ENCODE data around the gene SH3RF2.
"Not testable (repeated sequence)": the region's sequence is repeated elsewhere in the genome, so short reads cannot be mapped to it uniquely, and the experiment has no call there.

Gene SH3RF2

DNA sequence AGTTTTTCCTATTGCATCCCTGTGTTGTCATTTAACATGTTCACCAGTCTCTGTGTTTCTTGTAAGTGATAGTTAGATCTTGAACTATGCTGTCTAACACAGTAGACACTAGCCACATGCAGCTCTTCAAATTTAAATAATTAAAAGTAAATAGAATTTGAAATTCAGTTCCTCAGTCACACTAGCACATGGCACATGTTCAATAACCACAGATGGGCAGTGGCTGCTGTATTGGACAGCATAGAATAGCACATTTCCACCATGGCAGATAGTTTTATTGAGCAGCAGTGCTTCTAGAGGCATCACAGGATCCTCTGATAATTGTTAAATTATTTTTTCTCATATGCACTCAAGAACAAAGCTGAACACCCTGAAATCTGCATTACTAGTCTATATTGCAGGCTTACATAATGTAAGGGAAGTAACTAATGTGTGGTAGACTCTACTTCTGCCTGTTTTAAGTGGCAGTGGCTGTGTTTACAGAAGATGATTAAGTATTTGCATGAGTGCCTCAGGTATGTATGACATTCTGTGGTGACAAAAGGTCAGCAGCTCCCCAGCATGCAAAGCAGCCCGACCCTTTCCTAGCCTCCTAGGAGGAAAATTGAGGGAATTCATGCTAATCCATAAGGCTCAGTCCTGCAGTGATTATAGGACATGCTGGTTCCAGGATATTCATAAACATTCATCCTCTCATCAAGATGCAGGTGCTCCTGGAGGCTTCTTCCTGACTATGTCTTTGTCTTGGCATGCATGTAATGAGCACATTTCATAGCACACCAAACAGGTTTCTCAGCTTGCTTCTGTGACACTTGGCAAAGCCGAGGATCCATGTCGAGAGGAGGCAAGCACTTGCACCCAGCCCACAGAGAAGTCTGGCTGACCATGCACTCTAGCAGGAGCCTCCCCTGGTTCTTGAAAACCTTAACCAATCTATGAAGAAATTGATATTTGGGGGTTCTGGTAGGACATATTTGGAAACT, 45.5 kb downstream of the SH3RF2 start:
- DNase-seq, result no peak

DNA sequence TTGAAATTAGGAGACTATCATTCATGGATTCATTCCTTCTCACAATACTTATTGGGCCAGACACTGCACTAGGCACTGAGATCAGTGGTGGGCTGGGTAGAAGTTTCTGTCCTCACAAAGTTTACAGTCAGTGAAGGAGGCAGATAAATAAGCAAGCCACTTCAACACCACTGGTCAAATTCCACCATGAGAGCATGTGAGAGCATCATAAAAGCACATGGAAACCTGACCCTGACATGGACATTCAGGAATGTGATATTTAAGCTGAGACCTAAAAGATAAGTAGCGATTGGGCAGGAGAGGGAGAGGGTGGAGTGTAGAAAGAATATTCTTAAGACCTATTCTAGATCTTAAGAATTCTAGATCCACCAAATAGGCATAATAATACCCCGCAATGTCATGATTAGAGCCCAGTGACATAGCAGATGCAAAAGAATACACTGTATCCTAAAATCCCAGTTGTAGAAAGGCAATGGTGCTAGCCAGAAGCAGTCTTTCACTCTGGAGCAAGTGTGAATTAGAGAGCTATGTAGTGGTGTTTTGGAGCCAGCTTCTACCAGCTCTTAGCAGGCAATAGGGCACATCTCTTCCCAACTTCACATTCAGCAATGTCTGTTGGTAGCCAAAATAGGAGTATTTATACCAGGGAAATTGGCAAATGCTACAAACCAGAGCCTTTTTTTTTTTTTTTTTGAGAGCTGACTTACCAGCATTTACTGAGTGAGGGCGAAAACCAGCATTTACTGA, 46.4 kb downstream of the SH3RF2 start:
- DNase-seq, result no peak

DNA sequence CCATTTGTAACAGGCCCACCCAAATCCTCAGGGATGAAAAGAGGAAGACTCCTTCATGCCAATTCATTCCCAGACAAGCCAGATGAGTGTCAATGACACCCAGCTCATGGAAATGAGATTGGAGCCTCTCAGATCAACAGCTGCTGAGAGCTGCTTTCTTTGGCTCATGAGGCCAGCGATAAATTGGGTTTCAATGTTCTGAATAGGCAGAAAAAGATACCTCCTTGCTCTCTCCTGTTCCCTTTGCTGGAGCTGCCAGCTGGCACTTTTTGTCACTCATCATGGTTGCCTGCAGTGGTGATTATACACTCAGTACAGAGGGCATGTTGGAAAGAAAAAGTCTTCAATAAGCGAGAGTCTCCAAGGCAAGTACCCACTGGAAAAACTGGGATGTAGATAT, 47.1 kb downstream of the SH3RF2 start:
- DNase-seq, result no peak

DNA sequence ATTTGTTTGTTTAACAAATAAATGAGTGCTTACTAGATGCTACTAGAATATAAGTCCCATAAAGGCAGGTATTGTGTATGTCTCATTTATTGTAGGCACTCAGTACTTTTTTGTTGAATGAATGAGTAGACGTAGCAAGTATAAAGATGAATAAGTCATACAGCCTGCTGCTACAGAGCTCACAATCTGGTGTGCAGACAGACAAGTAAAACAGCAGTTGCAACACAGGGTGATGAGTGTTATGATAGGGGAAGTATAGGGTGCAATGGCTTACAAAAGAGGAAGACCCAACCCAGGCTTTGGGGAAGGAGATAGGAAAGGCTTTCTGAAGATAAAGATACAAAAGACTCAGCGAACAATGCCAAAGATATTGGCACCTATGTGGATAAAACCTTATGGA, 47.7 kb downstream of the SH3RF2 start:
- no peak for DNase-seq

DNA sequence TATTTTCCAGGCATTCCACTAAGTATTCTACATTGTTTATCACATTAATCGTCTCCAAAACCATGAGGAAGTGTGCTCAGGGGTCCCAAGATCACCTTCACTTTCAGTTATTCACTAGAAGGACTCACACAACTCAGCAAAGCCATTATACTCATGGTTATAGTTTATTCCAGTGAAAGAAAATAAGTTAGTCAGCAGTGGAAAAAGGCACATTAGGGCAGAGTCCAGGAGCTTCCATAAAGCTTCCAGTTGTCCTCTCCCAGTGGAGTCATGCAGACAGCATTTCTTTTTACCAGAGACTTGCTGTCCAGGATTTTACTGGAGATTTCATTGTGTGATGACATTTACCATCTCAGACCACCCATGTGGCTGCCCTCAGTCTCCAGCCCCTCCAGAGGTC, 51.5 kb downstream of the SH3RF2 start:
- no peak for DNase-seq

DNA sequence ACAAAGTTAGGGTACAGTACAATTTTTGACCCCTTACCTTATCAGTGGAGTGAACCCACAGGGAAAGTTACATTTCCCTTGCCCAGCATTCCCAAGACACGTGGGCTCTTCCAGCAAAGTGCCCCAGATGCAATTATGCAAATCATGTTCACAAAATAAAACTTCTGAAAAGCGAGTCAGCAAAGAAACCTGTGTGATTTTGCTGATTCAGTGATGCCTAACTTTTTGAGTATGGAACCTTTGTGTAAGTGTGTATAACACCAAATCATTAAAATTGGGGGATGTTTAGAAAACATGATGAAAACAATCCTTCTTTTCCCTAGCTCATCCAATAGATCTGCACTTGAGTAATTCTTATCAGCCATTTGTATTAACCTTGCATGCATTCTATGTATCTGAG, 52.6 kb downstream of the SH3RF2 start:
- no peak for DNase-seq

DNA sequence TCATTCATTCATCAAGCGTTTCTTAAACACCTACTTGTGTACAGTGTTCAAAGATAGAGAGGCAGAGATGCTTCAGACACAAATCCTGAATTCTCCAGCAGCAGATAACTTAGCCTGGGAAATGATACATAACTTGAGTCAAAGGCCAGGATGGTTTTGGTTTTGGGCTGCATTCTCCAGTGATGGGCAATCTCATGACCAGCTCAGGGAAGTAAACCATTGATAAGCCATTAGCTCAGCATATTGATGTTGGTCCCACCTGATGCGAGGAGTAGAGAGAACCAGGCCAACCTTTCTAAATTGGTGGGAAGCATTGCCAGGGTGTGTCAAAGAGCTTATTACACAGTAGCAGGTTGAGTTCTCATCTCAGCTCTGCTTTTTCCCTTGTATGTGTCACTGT, 53.0 kb downstream of the SH3RF2 start:
- DNase-seq, result peak; percentile 62

DNA sequence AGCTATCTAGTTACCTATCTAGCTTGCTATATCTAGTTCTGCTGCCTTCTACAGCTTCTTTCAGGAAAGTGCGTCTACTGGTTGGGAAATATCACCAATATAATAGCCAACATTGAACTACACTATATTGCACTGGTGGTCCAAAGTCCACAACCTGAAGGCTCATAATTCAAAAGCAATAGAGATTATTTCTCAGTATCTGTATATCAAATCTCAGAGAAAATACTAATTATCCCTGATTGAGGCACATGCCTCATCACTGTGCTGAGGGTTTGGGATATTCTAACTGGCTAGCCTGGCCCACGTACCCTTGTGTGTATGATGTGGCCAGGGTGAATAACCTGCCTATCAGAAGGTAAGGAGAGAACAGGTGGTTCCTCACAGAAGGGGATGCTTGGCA, 53.8 kb downstream of the SH3RF2 start:
- no peak for DNase-seq

DNA sequence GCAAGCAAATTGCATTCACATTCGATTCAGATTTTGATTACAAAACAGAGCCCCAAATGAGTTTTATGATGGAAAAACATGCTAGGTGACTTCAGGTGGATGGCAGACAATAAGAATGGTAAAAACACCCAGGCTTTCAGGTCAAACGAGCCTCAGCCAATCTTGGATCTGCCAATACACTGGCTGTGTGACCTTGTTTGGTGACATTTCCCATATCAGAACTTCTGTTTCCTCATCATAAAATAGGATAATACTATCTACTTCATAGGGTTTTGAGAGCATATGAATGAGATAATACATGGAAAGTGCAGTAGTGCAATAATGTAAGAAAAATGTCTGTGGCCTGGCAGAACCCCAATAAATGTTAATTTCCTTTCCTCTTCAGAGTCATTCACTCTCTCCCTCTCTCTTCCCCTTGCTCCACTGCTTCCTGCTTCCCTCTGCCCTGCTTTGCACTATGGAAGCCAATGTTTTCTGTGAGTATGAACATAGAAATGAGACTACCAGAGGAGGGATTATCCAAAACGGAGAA, 54.7 kb downstream of the SH3RF2 start:
- peak; percentile 78 for DNase-seq

DNA sequence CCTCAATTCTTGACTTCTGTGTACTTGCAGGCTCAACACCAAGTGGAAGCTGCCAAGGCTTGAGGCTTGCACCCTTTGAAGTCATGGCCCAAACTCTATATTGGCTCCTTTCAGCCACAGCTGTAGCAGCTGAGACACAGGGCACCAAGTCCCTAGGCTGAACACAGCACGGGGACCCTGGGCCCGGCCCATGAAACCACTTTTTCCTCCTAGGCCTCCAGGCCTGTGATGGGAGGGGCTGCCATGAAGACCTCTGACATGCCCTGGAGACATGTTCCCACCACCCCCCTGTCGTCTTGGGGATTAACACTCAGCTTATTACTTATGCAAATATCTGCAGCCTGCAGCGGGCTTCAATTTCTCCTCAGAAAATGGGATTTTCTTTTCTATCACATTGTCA, 57.2 kb downstream of the SH3RF2 start:
- not testable (repeated sequence) for DNase-seq

DNA sequence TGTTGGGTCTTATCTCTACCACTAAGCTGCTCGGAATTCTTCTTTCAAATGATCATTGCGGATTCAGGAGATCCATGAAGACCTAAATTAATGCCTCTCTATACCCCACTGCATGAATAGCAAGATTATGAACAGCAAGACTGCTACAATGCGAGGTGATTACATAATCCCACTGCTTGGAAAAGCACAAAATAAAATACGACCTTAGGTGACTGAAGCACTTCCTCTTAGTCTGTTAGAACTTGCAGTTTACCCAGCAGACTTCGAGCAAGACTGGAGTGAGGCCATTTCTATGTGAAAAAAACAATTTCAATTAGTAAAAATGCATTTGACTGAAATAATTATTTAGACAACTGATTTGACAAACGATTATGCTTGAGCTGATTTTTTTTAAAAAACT, 59.8 kb downstream of the SH3RF2 start:
- DNase-seq, result peak; percentile 44

DNA sequence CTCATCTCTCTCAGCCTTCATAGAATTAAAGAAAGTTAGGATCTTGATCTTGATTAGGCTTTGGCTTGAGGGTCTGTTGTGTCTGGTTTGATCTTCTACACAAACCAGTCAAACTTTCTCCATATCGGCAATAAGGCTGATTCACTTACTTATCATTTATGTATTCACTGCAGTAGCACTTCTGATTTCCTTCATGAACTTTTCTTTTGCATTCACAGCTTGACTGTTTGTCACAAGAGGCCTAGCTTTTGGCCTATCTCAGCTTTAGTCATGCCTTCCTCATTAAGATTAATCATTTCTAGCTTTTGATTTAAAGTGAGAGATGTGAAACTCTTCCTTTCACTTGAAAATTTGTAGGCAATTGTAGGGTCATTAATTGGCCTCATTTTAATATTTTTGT, 62.8 kb downstream of the SH3RF2 start:
- no peak for DNase-seq

DNA sequence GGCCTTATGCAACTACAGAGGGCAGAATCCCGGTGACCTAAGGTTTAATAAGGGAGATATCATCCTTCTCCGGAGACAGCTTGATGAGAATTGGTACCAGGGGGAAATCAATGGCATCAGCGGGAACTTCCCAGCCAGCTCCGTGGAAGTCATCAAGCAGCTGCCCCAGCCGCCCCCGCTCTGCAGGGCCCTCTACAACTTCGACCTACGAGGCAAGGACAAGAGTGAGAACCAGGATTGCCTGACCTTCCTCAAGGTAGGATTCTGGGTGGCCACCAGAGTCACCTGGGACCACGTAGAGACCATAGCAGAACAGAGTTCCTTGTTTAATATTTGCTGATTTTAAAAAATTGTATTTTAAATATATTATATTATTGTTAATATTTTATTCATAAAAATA, 63.7 kb downstream of the SH3RF2 start:
- no peak for DNase-seq

DNA sequence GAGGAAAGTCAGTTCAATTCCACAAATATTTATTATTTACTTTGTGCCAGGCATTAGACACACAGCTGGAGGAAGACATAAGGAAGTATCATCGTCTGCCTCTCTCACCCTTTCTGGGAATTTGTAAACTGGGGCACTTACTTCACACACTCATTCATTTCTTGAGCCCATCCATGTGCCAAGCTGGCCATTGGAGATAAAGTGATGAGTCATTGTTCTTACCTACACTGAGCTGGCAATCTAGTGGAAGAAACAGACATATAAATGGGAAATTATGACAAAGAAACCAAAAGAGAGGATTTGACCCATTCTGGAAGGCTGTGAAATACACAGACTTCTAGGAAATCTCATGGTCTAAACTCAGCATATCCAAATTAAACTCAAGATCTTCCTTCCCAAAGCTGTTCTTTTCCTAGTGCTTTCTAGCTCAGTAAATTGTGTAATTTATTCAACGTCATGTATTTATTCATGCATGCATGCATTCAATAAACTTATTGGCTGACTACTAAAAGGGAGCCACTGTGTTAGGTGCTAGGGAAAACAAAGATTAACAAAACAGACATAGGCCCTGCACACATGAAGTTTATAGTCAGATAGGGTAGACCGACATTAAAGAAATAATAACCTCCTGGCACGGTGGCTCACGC, 65.3 kb downstream of the SH3RF2 start:
- peak; percentile 53 for DNase-seq

DNA sequence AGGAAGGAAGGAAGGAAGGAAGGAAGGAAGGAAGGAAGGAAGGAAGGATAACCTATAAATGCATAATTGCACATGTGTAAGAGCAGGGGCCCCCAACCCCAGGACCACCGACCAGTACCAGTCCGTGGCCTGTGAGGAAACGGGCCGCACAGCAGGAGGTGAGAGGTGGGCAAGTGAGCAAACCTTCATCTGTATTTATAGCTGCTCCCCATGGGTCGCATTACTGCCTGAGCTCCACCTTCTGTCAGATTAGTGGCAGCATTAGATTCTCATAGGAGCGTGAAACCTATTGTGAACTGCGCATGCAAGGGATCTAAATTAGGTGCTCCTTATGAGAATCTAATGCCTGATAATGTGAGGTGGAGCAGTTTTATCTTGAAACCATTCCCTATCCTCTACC, 66.1 kb downstream of the SH3RF2 start:
- no peak for DNase-seq

DNA sequence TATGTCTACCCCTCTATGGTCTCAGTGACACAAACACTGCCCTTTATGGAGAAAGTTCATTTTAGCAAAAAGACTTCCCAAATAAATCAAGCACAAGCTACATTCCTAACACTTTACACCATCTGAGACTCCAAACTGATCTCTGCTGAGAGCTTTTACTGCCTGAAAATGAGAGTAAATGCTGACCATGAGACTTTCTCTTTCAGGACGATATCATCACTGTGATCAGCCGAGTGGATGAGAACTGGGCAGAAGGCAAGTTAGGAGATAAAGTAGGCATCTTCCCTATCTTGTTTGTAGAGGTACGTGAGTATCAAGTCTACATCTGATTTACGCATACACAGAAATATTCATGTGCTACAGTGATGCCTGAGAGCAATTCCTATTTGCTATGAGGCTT, 67.5 kb downstream of the SH3RF2 start:
- no peak for DNase-seq

DNA sequence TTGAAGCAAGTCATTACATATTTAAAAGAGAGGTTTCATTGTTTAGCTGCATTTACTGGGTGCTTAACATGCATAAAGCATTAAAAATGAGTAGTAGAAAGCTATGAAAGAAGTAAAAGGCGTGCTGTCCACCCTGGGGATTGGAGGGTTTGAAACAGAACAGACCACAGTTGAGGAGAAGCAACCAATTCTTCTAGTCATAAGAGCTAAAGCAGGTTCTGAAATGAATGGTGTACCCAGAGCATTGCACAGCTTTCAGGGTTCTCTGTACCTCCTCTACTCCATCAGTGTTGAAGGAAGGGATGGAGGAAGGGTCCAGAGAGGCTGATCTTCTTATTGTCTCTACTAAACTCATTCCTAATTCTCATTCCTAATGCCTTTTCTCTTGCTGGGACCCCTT, 68.9 kb downstream of the SH3RF2 start:
- DNase-seq, result no peak

DNA sequence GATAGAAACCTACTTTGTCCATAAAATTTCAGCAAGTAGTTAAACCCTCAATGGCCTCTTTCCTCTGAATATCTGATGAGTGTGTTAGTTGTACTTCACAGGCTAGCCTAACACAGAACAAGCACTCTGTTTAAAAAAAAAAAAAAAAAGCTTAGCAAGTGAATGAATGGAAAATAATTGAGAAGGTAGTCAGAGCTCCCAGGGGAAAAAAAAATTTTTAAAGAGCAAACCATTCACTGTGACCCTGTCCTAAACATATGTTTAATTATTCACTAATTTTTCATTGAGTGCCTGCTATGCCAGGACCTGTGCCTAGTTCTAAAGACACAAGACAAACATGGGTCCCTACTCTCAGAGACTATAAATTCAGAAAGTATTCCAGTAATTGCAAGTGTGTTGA, 69.3 kb downstream of the SH3RF2 start:
- no peak for DNase-seq

DNA sequence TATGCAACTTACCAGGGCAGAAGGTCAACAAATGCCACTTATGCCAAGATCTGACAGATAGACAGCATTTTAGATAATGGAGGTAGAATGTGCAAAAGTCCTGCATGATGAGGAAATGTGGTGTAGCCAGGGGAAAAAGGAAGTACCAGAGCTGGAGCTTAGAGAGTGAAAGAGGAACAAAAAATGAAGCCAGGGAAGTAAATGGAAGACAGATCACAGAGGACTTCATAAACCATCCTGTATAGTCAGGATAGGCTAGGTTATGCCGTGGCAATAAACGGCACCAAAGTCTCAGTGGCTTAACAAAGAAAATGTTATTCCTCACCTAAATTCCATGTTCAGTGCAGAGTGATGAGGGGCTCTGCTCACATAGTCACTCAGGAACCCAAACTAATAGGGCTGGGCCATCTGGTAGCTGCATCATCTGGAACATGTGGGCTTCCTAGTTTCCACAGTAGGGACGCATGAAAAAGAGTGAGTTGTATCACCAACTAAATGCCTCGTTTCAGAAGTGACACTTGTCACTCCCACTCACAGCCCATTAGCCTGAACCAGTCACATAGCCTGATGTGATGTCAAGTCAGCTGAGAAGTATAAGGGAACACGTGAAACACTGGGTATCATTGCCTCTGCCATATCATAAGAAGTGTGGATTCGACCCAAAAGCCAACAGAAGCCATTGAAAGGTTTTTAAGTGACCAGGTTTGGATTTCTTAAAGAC, 70.3 kb downstream of the SH3RF2 start:
- DNase-seq, result no peak

DNA sequence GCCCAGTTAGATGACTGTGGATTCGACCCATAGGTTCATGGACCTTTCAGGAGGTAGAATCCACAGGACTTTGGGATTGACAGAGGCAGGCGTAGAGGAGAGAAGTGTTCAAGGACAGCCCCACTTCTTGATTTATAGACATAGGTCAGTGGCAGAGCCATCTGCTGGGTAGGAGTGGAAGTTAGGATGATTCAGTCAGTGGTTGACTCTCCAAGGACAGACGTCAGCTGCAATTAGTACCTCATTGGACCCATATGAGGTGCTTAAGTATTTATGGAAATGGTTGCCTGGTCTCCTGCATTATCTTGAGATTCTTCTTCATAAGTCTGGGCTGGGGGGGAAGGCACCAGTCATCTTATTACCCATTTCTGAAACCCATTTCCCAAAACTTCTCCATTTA, 70.9 kb downstream of the SH3RF2 start:
- DNase-seq, result no peak

DNA sequence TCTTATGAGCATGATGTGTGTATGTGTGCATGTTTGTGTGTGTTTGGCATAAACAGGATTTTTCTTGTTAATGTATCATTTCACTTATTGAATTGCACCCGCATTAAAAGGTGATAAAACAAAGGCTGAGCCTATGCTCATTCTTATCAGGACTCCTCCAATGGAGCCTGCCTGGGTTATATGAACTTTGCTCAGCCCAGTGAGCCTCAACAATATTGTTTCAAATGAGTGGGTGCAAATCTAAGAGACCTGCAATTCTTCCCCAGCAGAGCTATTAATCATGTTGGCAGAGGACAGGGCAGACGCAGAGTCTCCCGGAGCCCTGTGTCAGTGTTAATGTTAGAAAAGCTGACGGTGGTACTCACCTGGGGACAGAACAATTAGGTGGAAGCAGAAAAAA, 71.6 kb downstream of the SH3RF2 start:
- DNase-seq, result no peak

DNA sequence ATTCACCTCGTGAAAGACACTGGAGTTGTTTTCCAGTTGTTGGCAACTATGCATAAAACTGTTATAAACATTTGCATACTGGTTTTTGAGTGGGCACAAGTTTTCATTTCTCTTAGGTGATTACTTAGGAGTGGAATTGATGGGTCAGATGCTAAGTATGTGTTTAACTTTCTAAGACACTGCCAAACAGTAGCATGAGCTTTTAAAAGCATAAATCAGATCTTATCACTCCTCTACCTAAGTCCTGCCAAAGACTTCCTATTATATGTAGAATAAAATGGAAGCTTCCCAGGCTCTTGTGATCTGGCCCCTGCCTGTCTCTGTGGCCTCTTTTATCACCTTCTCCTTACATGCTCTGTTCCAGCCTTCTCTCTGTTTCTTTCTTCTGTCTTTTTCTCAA, 72.6 kb downstream of the SH3RF2 start:
- no peak for DNase-seq

DNA sequence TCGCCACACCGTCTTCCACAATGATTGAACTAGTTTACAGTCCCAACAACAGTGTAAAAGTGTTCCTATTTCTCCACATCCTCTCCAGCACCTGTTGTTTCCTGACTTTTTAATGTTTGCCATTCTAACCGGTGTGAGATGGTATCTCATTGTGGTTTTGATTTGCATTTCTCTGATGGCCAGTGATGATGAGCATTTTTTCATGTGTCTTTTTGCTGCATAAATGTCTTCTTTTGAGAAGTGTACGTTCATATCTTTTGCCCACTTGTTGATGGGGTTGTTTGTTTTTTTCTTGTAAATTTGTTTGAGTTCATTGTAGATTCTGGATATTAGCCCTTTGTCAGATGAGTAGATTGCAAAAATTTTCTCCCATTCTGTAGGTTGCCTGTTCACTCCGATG, 74.1 kb downstream of the SH3RF2 start:
- DNase-seq, result not testable (repeated sequence)

All from NCI-H226 (cell line).